Keratinocyte (primary cell): ENCODE results near the gene ACBD6.

Experiments used
- CTCF ChIP-seq, 3 experiments: IDR thresholded peaks in 1 of 3; conservative IDR thresholded peaks in 1 of 3; optimal IDR thresholded peaks in 1 of 3; 2 replicates in 2 of 3; 3 replicates in 1 of 3; pipeline versions ENCODE3 to v1.5.1; 2011; ENCODE audit warnings: low read length in 3 of 3, mild to moderate bottlenecking in 3 of 3, moderate library complexity in 2 of 3, control low read depth in 1 of 3, inconsistent platforms in 1 of 3; ENCODE audit not compliant: insufficient read depth in 2 of 3; ENCODE audit errors: extremely low read depth in 1 of 3
- EZH2 ChIP-seq: IDR thresholded peaks from one replicate; pipeline ENCODE4 v1.6.1; 2012; ENCODE audit warnings: inconsistent platforms, mild to moderate bottlenecking, low read length, moderate library complexity

GRCh38 chr1:180521474-180522212, 19.3 kb upstream of the ACBD6 start:
- no peak for TF ChIP-seq CTCF (optimal IDR thresholded peaks at IDR 0.05 in 1 of 3, IDR thresholded peaks at IDR 0.05 in 1 of 3, conservative IDR thresholded peaks at IDR 0.05 in 1 of 3; ENCODE audit: extremely low read depth in 1 of 3, insufficient read depth in 2 of 3, low read length in 3 of 3)
- no peak for TF ChIP-seq EZH2
